HG03108 (cell line): Measurements from ENCODE around the gene CASP7.
A peak's percentile ranks its signal among the peaks of the same experiment; 100 is the strongest.
"Not testable (repeated sequence)": the region's sequence is repeated elsewhere in the genome, so short reads cannot be mapped to it uniquely, and the experiment has no call there.

Source experiments
- ATAC-seq: cut with Tn5 transposase; IDR thresholded peaks from one replicate; pipeline ENCODE4 v1.9.1; 2021; ENCODE audit warnings: moderate library complexity; ENCODE audit not compliant: unreplicated experiment

The CASP7 gene

DNA sequence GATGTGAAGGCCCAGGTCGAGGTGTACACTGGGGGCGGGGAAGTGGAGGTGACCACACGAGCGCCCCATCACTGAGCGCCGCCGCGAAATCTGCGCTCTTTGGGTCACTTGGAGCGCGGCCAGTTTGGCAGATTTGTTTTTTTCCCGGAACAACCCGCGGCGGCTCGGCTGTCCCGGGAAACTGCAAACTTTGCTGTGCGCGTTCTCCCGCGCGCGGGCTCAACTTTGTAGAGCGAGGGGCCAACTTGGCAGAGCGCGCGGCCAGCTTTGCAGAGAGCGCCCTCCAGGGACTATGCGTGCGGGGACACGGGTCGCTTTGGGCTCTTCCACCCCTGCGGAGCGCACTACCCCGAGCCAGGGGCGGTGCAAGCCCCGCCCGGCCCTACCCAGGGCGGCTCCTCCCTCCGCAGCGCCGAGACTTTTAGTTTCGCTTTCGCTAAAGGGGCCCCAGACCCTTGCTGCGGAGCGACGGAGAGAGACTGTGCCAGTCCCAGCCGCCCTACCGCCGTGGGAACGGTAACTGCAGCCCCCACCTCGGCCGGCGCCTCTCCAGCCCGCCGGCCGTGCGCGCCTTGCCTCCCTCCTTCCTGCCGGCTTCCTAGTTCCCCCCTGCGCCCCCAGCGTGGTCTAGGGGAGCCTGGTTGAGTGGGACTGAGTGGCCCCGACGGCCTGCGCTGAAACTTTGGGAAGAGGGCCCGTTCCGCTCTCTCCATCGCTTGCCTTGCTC is at the start of gene CASP7:
TSS of gene CASP7 (plus strand) at position 450 of the 727 bp plus-strand sequence. CDS start 17,582 bp downstream, outside the sequence.
- peak; percentile 57 for ATAC-seq

- no peak for ATAC-seq
These were observed 48.7 kb upstream of the CASP7 start for GRCh38 chr10:113630929-113631533.

GRCh38 chr10:113631684-113632367 is 47.9 kb upstream of the CASP7 start:
- no peak for ATAC-seq

- no peak for ATAC-seq
These were observed 39.7 kb upstream of the CASP7 start for GRCh38 chr10:113639966-113640365.

- no peak for ATAC-seq
These were observed 38.0 kb upstream of the CASP7 start for GRCh38 chr10:113641702-113642101.

DNA sequence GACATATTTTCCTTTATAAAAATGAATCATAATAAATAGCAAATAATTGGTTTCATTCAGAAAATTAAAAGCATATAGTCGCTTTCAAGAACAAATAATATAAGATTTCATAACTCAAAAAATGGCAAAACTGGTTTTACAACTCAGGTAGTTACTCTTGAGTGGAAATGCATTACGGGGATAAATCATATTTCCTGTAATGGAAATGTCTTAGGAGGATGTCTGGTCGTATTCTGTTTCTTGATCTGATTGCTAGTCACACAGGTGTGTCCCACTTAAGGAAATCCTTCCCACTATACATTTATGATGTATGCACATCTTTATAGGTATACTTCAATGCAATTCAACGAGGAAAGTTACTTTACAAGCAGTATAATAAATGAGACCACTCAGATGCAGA is 36.5 kb upstream of the CASP7 start:
- no peak for ATAC-seq

GRCh38 chr10:113644185-113645120 is 35.3 kb upstream of the CASP7 start:
- ATAC-seq, result no peak

DNA sequence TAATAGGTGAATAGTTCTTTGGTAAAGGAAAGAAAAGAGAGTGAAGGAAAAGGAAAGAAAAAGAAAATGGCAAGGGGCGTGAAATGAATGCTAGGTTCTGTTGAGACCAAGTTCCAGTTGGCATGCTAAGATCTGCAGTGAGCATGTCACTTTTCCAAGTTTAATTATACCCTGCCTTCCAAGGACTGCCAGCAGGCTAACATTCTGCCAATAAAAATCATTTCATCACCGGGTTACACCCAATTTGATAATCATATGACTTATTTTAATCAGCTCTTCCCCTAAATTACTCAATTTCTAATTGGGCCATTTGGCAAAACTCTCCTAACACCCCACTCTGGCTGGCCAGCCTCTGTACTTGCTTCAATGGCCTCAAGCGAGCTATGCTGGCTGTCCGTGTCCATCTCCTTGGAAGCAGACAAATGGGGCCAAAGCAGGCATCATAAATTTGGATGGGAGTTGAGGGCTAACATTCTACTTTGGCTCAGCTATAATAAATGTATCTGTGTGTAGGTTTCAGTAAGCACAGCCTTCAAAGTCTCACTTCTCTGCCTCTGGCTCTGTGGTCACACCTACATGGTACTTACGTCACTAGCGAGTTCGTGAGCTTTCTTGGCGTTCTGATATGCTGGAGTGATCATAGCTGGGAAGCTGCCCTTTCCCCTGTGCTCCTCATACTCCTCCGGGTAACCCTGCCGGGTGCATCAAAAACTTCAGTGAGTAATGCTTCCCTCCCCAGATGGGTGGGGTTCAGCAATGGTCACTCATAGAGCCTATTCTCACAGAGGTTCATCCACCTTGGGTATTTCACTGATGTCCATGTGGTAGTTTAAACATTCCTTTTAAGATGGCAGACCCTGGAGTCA is 33.1 kb upstream of the CASP7 start:
- no peak for ATAC-seq

DNA sequence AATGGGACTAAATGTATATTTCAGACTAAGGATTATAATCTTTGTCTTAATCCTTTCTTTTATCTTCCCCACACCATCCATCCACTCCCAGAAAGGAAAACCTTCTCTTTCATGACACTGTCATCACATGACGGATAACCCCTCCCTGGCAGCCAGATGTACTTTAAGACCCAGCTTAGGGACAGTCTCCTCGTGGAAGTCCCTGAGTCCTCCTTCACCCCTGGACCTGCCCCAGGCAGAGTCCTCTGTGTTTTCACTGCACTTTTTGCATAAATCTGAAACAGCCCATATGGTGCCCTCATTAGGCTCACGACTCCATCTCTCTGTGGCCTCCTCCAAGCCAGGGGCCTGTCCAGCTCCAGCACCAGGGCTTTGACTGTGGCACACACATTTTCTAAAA is 31.9 kb upstream of the CASP7 start:
- ATAC-seq, result no peak

GRCh38 chr10:113648478-113648877 is 31.2 kb upstream of the CASP7 start:
- no peak for ATAC-seq

- ATAC-seq, result no peak
These were observed 29.5 kb upstream of the CASP7 start for GRCh38 chr10:113650172-113650571.

GRCh38 chr10:113651021-113651420 is 28.7 kb upstream of the CASP7 start:
- no peak for ATAC-seq

DNA sequence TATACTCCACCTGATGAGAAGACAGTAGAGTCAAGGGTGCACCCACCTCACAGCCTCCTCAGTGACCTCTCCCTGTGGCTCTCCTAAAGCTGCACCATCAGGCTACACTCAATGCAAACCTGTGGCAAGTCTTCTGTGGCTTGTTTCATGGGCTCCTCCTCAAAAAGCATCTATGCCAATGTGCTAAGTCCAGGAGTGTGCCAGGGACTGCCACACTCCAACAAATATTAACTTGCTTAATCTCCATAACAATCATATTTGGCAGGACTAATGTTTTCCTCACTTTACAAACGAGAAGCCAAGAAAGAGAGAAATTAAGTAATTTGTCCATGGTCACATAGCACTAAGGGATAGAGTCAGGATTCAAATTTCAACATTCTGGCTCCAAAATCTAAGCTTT is 27.8 kb upstream of the CASP7 start:
- no peak for ATAC-seq

GRCh38 chr10:113652456-113652855 is 27.3 kb upstream of the CASP7 start:
- ATAC-seq, result not testable (repeated sequence)

- no peak for ATAC-seq
These were observed 22.8 kb upstream of the CASP7 start for GRCh38 chr10:113656896-113657295.

DNA sequence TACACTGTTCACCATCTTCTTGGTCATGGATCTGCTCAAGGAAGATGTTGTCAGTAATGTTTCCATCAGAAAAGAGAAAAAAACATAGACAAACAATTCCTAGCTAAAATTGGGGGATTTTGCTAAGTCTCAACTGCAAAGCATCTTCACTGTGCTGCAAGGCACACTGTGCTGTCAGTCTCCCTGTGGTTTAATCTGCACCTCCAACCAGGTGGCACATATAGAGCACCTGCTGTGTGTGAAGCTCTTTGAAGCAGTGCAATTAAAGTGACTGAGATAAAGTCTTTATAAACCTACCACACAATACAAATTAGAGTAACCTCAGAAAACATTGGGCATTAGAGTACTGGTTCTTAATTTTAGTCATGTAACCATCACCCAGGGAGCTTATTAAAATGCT is 22.2 kb upstream of the CASP7 start:
- no peak for ATAC-seq

DNA sequence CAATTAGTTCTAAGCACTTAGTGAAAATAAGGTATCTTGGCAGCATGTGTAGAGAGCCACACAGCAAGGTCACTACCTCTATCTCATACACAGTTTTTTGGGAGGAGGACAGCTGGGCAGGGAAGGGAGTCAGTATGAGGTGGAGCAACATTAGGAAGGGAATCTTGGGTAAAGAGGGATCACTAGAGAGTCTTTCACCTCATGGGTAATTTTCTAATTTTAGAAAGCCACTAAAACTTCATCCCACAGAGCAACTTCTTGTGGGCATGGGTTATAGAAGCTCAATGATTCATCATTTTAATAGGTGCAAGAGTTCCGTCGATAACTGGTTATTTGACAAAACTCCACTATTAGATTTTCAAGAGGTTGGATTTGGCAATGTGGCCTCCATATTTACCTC is 18.4 kb upstream of the CASP7 start:
- ATAC-seq, result no peak

- no peak for ATAC-seq
These were observed 16.6 kb upstream of the CASP7 start for GRCh38 chr10:113663142-113663541.

- no peak for ATAC-seq
These were observed 15.8 kb upstream of the CASP7 start, which contains the start of gene NRAP for GRCh38 chr10:113663908-113664307. Gene NRAP (minus strand): TSS chr10:113664041. CDS start chr10:113663882, 159 bp downstream.

DNA sequence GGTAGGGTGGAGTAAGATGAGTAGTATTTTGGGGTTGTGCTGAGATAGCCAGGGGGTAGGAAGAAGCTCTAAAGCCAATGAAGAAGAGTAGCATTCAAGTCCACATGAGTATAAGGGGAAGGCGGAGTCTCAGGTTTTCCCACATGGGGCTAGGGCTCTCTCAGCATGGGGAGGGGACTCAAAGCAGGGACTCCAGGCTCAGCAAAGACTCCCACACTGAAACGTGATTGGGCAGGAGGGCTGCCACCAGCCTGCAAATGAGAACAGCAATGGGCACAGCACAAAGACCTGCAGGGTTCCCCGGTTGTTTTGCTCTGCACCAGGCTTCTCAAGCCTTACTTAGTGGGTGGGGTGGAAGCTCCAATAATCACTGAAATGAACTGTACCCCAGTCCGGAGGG is 14.4 kb upstream of the CASP7 start:
- no peak for ATAC-seq
